ENCODE measurements around the gene PKP4. TPM values are rescaled to one million over a fixed set of nuclear protein-coding genes. Genes with fewer than 3 reads are reported as not detected.
"Not testable (repeated sequence)": the region's sequence is repeated elsewhere in the genome, so short reads cannot be mapped to it uniquely, and the experiment has no call there.

Gene PKP4
- total and polyA plus RNA-seq, 4 donors = 21.5 to 96.4 (median 32.8) TPM

- no peak for DNase-seq
- H3K36me3 ChIP-seq (ENCODE audit: control insufficient read depth in 4 of 4, insufficient read depth in 4 of 4, low read length in 4 of 4) = no peaks in the 10 kb centered on the region
- ATAC-seq (ENCODE audit: insufficient read depth, low FRiP score) = no peak
- no peaks in the 10 kb centered on the region for H3K9me3 ChIP-seq (ENCODE audit: control insufficient read depth in 4 of 4, insufficient read depth in 3 of 4, low read length in 3 of 4)
- H3K9ac ChIP-seq (ENCODE audit: insufficient read depth in 1 of 2, low read length in 2 of 2) = no peak overlapping the region
- H3K27me3 ChIP-seq (ENCODE audit: control insufficient read depth in 3 of 3, insufficient read depth in 3 of 3, low read length in 2 of 3) = no peaks in the 10 kb centered on the region
- H3K27ac ChIP-seq (ENCODE audit: low read depth in 1 of 2, low read length in 1 of 2) = no peak overlapping the region
- no peak overlapping the region for H3K4me3 ChIP-seq
- WGBS, 2 donors = 88 to 96% methylated on average over 3 of the region's 3 CpGs
- H3K4me1 ChIP-seq (ENCODE audit: control insufficient read depth in 5 of 5, insufficient read depth in 5 of 5, low read length in 5 of 5) = peaks cover 0 to 10% (median 0%) of the 10 kb centered on the region in 5 donors
- TF ChIP-seq CTCF (IDR thresholded peaks at IDR 0.05; ENCODE audit: control extremely low read depth, extremely low read depth) = no peak
These were observed 235.8 kb downstream of the PKP4 start for GRCh38 chr2:158692372-158693103.

GRCh38 chr2:158693476-158693875 lies 236.7 kb downstream of the PKP4 start:
- no peak overlapping the region for H3K27ac ChIP-seq (ENCODE audit: low read depth in 1 of 2, low read length in 1 of 2)
- no peak for ATAC-seq (ENCODE audit: insufficient read depth, low FRiP score)
- H3K9me3 ChIP-seq (ENCODE audit: control insufficient read depth in 4 of 4, insufficient read depth in 3 of 4, low read length in 3 of 4) = no peaks in the 10 kb centered on the region
- no peak for DNase-seq
- H3K36me3 ChIP-seq (ENCODE audit: control insufficient read depth in 4 of 4, insufficient read depth in 4 of 4, low read length in 4 of 4) = no peaks in the 10 kb centered on the region
- no peaks in the 10 kb centered on the region for H3K27me3 ChIP-seq (ENCODE audit: control insufficient read depth in 3 of 3, insufficient read depth in 3 of 3, low read length in 2 of 3)
- no peak overlapping the region for H3K4me3 ChIP-seq
- H3K9ac ChIP-seq (ENCODE audit: insufficient read depth in 1 of 2, low read length in 2 of 2) = no peak overlapping the region
- TF ChIP-seq CTCF (IDR thresholded peaks at IDR 0.05; ENCODE audit: control extremely low read depth, extremely low read depth) = no peak
- H3K4me1 ChIP-seq (ENCODE audit: control insufficient read depth in 5 of 5, insufficient read depth in 5 of 5, low read length in 5 of 5) = peaks cover 0 to 9% (median 0%) of the 10 kb centered on the region in 5 donors

- Histone ChIP-seq H3K27ac (ENCODE audit: low read depth in 1 of 2, low read length in 1 of 2) (no peak overlapping the region), H3K9ac (ENCODE audit: insufficient read depth in 1 of 2, low read length in 2 of 2) (no peak overlapping the region)
These were observed 238.6 kb downstream of the PKP4 start for GRCh38 chr2:158695305-158695704.

GRCh38 chr2:158695744-158696143 lies 239.0 kb downstream of the PKP4 start:
- not testable (repeated sequence) for H3K4me3 ChIP-seq; H3K9me3 ChIP-seq (ENCODE audit: control insufficient read depth in 4 of 4, insufficient read depth in 3 of 4, low read length in 3 of 4); H3K36me3 ChIP-seq (ENCODE audit: control insufficient read depth in 4 of 4, insufficient read depth in 4 of 4, low read length in 4 of 4); ATAC-seq (ENCODE audit: insufficient read depth, low FRiP score); H3K9ac ChIP-seq (ENCODE audit: insufficient read depth in 1 of 2, low read length in 2 of 2); DNase-seq; H3K27ac ChIP-seq (ENCODE audit: low read depth in 1 of 2, low read length in 1 of 2); H3K4me1 ChIP-seq (ENCODE audit: control insufficient read depth in 5 of 5, insufficient read depth in 5 of 5, low read length in 5 of 5); H3K27me3 ChIP-seq (ENCODE audit: control insufficient read depth in 3 of 3, insufficient read depth in 3 of 3, low read length in 2 of 3)
- 90 to 93% methylated on average over 5 of the region's 5 CpGs for whole genome bisulfite sequencing, 2 donors

More at GRCh38 chr2:158695305-158695704, 238.6 kb downstream of the PKP4 start:
- H3K36me3 ChIP-seq (ENCODE audit: control insufficient read depth in 4 of 4, insufficient read depth in 4 of 4, low read length in 4 of 4) = no peaks in the 10 kb centered on the region
- no peaks in the 10 kb centered on the region for H3K27me3 ChIP-seq (ENCODE audit: control insufficient read depth in 3 of 3, insufficient read depth in 3 of 3, low read length in 2 of 3)
- no peak overlapping the region for H3K4me3 ChIP-seq
- TF ChIP-seq CTCF (IDR thresholded peaks at IDR 0.05; ENCODE audit: control extremely low read depth, extremely low read depth) = no peak
- DNase-seq (no peak), ATAC-seq (ENCODE audit: insufficient read depth, low FRiP score) (no peak)
- no peaks in the 10 kb centered on the region for H3K9me3 ChIP-seq (ENCODE audit: control insufficient read depth in 4 of 4, insufficient read depth in 3 of 4, low read length in 3 of 4)
- H3K4me1 ChIP-seq (ENCODE audit: control insufficient read depth in 5 of 5, insufficient read depth in 5 of 5, low read length in 5 of 5) = no peaks in the 10 kb centered on the region
